Activated T-cell treated with anti-CD3 and anti-CD28 coated beads for 24 hours (primary cell): ENCODE data around the gene PHF21B.
"Not testable (repeated sequence)": the region's sequence is repeated elsewhere in the genome, so short reads cannot be mapped to it uniquely, and the experiment has no call there.

ENCODE experiments used
- DNase-seq: peaks from one replicate; pipeline ENCODE4 v3.0.0-alpha.2; 2020; ENCODE audit warnings: low read depth

Gene PHF21B

GRCh38 chr22:45009606-45010531 lies at the start of gene PHF21B:
TSS of gene PHF21B (minus strand) at chr22:45010005. CDS start at chr22:45009549, 456 bp downstream.
- peak; percentile 20 for DNase-seq

GRCh38 chr22:45059296-45059695 lies 49.5 kb upstream of the PHF21B start:
- no peak for DNase-seq

- DNase-seq, result no peak
Observed at GRCh38 chr22:45058622-45058912, 48.8 kb upstream of the PHF21B start.

- no peak for DNase-seq
Observed at GRCh38 chr22:45055936-45056335, 46.1 kb upstream of the PHF21B start.

- DNase-seq, result no peak
Observed at GRCh38 chr22:45053571-45053970, 43.8 kb upstream of the PHF21B start.

GRCh38 chr22:45053094-45053493 lies 43.3 kb upstream of the PHF21B start:
- no peak for DNase-seq

GRCh38 chr22:45052665-45053064 lies 42.9 kb upstream of the PHF21B start:
- not testable (repeated sequence) for DNase-seq

GRCh38 chr22:45051946-45052345 lies 42.1 kb upstream of the PHF21B start:
- no peak for DNase-seq

GRCh38 chr22:45051419-45051818 lies 41.6 kb upstream of the PHF21B start:
- no peak for DNase-seq

GRCh38 chr22:45047260-45047659 lies 37.5 kb upstream of the PHF21B start:
- DNase-seq, result no peak

GRCh38 chr22:45045208-45045607 lies 35.4 kb upstream of the PHF21B start:
- DNase-seq, result no peak

- no peak for DNase-seq
Observed at GRCh38 chr22:45042263-45042662, 32.5 kb upstream of the PHF21B start.

- DNase-seq, result no peak
Observed at GRCh38 chr22:45039133-45039532, 29.3 kb upstream of the PHF21B start.

- DNase-seq, result no peak
Observed at GRCh38 chr22:45036154-45036553, 26.3 kb upstream of the PHF21B start.

GRCh38 chr22:45034821-45035220 lies 25.0 kb upstream of the PHF21B start:
- no peak for DNase-seq

GRCh38 chr22:45034156-45034555 lies 24.4 kb upstream of the PHF21B start:
- no peak for DNase-seq

GRCh38 chr22:45033136-45033535 lies 23.3 kb upstream of the PHF21B start:
- no peak for DNase-seq

GRCh38 chr22:45031629-45032403 lies 22.0 kb upstream of the PHF21B start:
- DNase-seq, result no peak

GRCh38 chr22:45029501-45029900 lies 19.7 kb upstream of the PHF21B start:
- DNase-seq, result no peak

GRCh38 chr22:45026511-45026910 lies 16.7 kb upstream of the PHF21B start:
- DNase-seq, result no peak

- no peak for DNase-seq
Observed at GRCh38 chr22:45023431-45023830, 13.6 kb upstream of the PHF21B start.

- no peak for DNase-seq
Observed at GRCh38 chr22:45019861-45020655, 10.3 kb upstream of the PHF21B start.
